ENCODE results near the gene GALNT18. TPM values are rescaled to one million over a fixed set of nuclear protein-coding genes. Genes with fewer than 3 reads are reported as not detected.

The GALNT18 gene
- total and polyA plus RNA-seq, 4 donors, result 17.7 to 109 (median 63.7) TPM

- Histone ChIP-seq H3K36me3 (ENCODE audit: control insufficient read depth in 4 of 4, insufficient read depth in 4 of 4, low read length in 4 of 4) (peaks cover 0 to 2% (median 0%) of the 10 kb centered on the region in 4 donors), H3K27me3 (ENCODE audit: control insufficient read depth in 3 of 3, insufficient read depth in 3 of 3, low read length in 2 of 3) (no peaks in the 10 kb centered on the region), H3K4me3 (no peak overlapping the region), H3K9ac (ENCODE audit: insufficient read depth in 1 of 2, low read length in 2 of 2) (no peak overlapping the region), H3K27ac (ENCODE audit: low read depth in 1 of 2, low read length in 1 of 2) (no peak overlapping the region), H3K4me1 (ENCODE audit: control insufficient read depth in 5 of 5, insufficient read depth in 5 of 5, low read length in 5 of 5) (peaks cover 10 to 31% (median 16%) of the 10 kb centered on the region in 5 donors), H3K9me3 (ENCODE audit: control insufficient read depth in 4 of 4, insufficient read depth in 3 of 4, low read length in 3 of 4) (no peaks in the 10 kb centered on the region)
- no peak for TF ChIP-seq CTCF (IDR thresholded peaks at IDR 0.05; ENCODE audit: control extremely low read depth, extremely low read depth)
- DNase-seq, result no peak
- ATAC-seq (ENCODE audit: insufficient read depth, low FRiP score), result no peak
- 66 to 74% methylated on average over 1 of the region's 1 CpG for WGBS, 2 donors
Observed at GRCh38 chr11:11441091-11441490, 180.7 kb downstream of the GALNT18 start.

- H3K4me3 ChIP-seq, result no peak overlapping the region
- no peak overlapping the region for H3K9ac ChIP-seq (ENCODE audit: insufficient read depth in 1 of 2, low read length in 2 of 2)
- no peak for TF ChIP-seq CTCF (IDR thresholded peaks at IDR 0.05; ENCODE audit: control extremely low read depth, extremely low read depth)
- no peaks in the 10 kb centered on the region for H3K9me3 ChIP-seq (ENCODE audit: control insufficient read depth in 4 of 4, insufficient read depth in 3 of 4, low read length in 3 of 4)
- DNase-seq, result no peak
- ATAC-seq (ENCODE audit: insufficient read depth, low FRiP score), result no peak
- H3K27me3 ChIP-seq (ENCODE audit: control insufficient read depth in 3 of 3, insufficient read depth in 3 of 3, low read length in 2 of 3), result no peaks in the 10 kb centered on the region
- peaks cover 10 to 25% (median 17%) of the 10 kb centered on the region in 5 donors for H3K4me1 ChIP-seq (ENCODE audit: control insufficient read depth in 5 of 5, insufficient read depth in 5 of 5, low read length in 5 of 5)
- WGBS, 2 donors, result 84 to 89% methylated on average over 6 of the region's 6 CpGs
- no peak overlapping the region for H3K27ac ChIP-seq (ENCODE audit: low read depth in 1 of 2, low read length in 1 of 2)
- H3K36me3 ChIP-seq (ENCODE audit: control insufficient read depth in 4 of 4, insufficient read depth in 4 of 4, low read length in 4 of 4), result peaks cover 0 to 2% (median 0%) of the 10 kb centered on the region in 4 donors
Observed at GRCh38 chr11:11440144-11440543, 181.7 kb downstream of the GALNT18 start.

- WGBS, 2 donors, result 94 to 98% methylated on average over 2 of the region's 2 CpGs
- ATAC-seq (ENCODE audit: insufficient read depth, low FRiP score), result no peak
- no peak for DNase-seq
Observed at GRCh38 chr11:11439591-11439990, 182.2 kb downstream of the GALNT18 start.

More at GRCh38 chr11:11439591-11439990, 182.2 kb downstream of the GALNT18 start:
- no peak overlapping the region for H3K27ac ChIP-seq (ENCODE audit: low read depth in 1 of 2, low read length in 1 of 2)
- TF ChIP-seq CTCF (IDR thresholded peaks at IDR 0.05; ENCODE audit: control extremely low read depth, extremely low read depth), result no peak
- no peaks in the 10 kb centered on the region for H3K27me3 ChIP-seq (ENCODE audit: control insufficient read depth in 3 of 3, insufficient read depth in 3 of 3, low read length in 2 of 3)
- H3K9me3 ChIP-seq (ENCODE audit: control insufficient read depth in 4 of 4, insufficient read depth in 3 of 4, low read length in 3 of 4), result no peaks in the 10 kb centered on the region
- H3K36me3 ChIP-seq (ENCODE audit: control insufficient read depth in 4 of 4, insufficient read depth in 4 of 4, low read length in 4 of 4), result peaks cover 0 to 2% (median 0%) of the 10 kb centered on the region in 4 donors
- no peak overlapping the region for H3K9ac ChIP-seq (ENCODE audit: insufficient read depth in 1 of 2, low read length in 2 of 2)
- no peak overlapping the region for H3K4me3 ChIP-seq
- H3K4me1 ChIP-seq (ENCODE audit: control insufficient read depth in 5 of 5, insufficient read depth in 5 of 5, low read length in 5 of 5), result peaks cover 5 to 20% (median 17%) of the 10 kb centered on the region in 5 donors
